Adrenal gland (tissue), 5 donors: ENCODE measurements around the gene ZNF827.

Experiments used
- CTCF ChIP-seq, 6 experiments: fragments of 450-650 bp in 4 of 6; fragments of 200-600 bp in 2 of 6; sonication (generic) in 1 of 6; IDR thresholded peaks; 1 replicate in 5 of 6; 2 replicates in 1 of 6; pipeline versions ENCODE4 v1.5.1 to v1.8.0; 2016 to 2021; ENCODE audit warnings: antibody characterized with exemption in 6 of 6, mild to moderate bottlenecking in 2 of 6, moderate library complexity in 1 of 6
- POLR2A ChIP-seq, 2 donors: fragments of 450-650 bp; IDR thresholded peaks; one replicate each; pipeline ENCODE4 v1.6.1; 2017; ENCODE audit warnings: antibody characterized with exemption in 2 of 2, mild to moderate bottlenecking in 2 of 2, moderate library complexity in 1 of 2
- donor health status: DM: no; HTN: no; CAD: no.

GRCh38 chr4:145821766-145822165 lies 116.9 kb downstream of the ZNF827 start:
- TF ChIP-seq CTCF (IDR thresholded peaks at IDR 0.05) (no peak), POLR2A (IDR thresholded peaks at IDR 0.05) (no peak)
